ENCODE measurements around the gene PCYT2. TPM values are rescaled to one million over a fixed set of nuclear protein-coding genes. Genes with fewer than 3 reads are reported as not detected.

Gene PCYT2
- total RNA-seq, 1 experiment from 2014 or later: 31.4 TPM

DNA sequence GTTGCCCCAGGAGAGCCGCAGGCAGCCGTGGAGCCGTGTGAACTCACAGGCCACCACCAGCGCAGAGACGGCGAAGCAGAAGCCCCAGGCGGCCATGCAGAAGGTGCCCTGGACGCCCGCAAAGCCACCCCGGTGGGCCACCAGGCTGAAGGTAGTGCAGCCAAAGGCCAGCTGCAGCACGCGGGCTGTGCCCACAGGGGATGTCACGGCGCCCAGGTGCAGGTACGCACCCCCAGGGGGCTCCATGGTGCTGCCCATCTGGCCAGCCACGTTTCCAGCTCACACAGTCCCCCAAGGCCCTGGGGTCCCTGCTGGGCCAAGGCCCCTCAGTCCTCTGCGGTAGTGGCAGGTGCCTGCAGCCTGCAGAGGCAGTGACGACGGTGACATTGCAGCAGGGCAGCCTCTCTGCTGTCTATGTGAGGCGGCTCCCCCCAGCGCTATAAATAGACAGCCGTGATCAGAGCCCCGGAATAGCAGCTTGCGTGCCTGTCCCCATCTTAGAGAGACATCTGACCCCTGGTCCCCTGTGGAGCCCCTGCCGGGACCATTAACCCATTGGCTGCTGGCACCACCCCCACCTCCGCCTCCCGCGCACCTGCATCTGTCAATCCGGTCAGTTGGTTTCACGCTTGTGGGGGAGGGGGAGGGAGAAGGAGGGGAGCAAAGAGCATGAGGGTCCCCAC, 30.4 kb upstream of the PCYT2 start:
- DNase-seq (ENCODE audit: low spot score) (peak; percentile 68), ATAC-seq (peak; percentile 16)
- H3K27me3 Mint-ChIP-seq (ENCODE audit: low read depth): peaks cover 23% of the 10 kb centered on the region
- H3K9me3 Mint-ChIP-seq: no peaks in the 10 kb centered on the region
- 0 out of 2 replicates have a peak, but pooled peaks have one; percentile 18 for TF ChIP-seq ZNF423 (CRISPR knock-in tag; IDR thresholded peaks at IDR 0.05)
- TF ChIP-seq ZNF317 (CRISPR knock-in tag; IDR thresholded peaks at IDR 0.05; ENCODE audit: borderline replicate concordance, low read depth): no peak
- POLR2A ChIA-PET: no interaction called here
- no peaks in the 10 kb centered on the region for H3K36me3 Mint-ChIP-seq
- CTCF ChIA-PET: interaction anchor here (1.0 to 3.2 kb wide), 5 partner anchors 14 to 81 kb away, joined by 3 to 16 read pairs (median 4); partner anchors contain the start of genes CENPX and MAFG
- peak overlapping the region; percentile 22 for H3K4me3 Mint-ChIP-seq
- H3K4me1 Mint-ChIP-seq: peaks cover 12% of the 10 kb centered on the region; the same call in 1 of the 2 replicates
- no peak overlapping the region for H3K27ac Mint-ChIP-seq

DNA sequence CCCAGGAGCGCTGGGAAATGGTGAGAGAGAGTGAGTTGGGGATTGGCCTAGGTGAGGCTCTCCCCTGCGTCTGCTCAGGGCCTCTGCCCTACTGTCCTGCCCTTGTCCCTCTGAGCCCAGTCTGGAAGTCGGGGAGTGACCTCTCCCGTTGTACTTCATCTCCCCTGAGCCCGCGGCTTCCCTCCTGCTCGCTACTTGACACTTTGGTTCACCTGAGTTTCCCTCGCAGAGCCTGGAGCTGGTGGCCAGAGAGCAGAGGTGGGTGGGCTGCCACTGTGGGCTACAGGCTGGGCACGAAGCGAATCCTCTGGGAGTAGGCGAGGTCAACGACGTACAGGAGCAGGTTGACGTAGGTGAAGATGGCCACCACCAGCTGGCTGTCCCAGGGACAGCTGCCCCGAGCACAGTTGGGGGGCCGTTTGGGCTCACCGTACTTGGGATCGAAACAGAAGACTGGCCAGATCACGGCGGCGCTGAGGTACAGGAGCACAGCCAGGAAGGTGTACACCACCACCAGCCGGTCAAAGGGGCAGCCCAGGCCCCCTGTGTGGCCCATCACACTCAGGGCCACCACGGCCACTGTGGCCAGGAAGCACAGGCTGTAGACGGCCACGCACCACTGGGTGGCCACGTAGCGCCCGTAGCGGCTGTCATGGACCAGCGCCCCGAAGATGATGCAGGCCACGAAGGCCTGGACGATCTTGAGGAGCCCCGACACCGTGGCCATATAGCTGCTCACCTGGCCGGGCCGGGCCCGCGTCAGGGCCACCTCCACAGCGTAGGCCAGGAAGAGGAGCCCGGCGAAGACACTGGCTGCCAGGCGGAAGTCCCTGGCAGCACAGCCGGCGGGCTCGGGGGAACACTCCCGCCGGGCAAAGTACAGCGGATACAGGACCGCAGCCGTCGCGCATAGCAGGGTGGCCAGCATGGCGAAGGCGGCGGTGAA, 29.6 kb upstream of the PCYT2 start:
- DNase-seq (ENCODE audit: low spot score): no peak
- no peaks in the 10 kb centered on the region for H3K9me3 Mint-ChIP-seq
- peaks cover 23% of the 10 kb centered on the region for H3K27me3 Mint-ChIP-seq (ENCODE audit: low read depth)
- H3K27ac Mint-ChIP-seq: no peak overlapping the region
- peaks cover 20% of the 10 kb centered on the region for H3K4me1 Mint-ChIP-seq
- TF ChIP-seq IRF2 (CRISPR knock-in tag; IDR thresholded peaks at IDR 0.05; ENCODE audit: borderline replicate concordance, low read depth) (no peak), RELA (CRISPR knock-in tag; IDR thresholded peaks at IDR 0.05; ENCODE audit: borderline replicate concordance) (no peak), ATF1 (CRISPR knock-in tag; IDR thresholded peaks at IDR 0.05) (no peak), CBFB (CRISPR knock-in tag; IDR thresholded peaks at IDR 0.05; ENCODE audit: low read depth) (no peak), GABPB1 (CRISPR knock-in tag; IDR thresholded peaks at IDR 0.05) (no peak), TCF7 (CRISPR knock-in tag; IDR thresholded peaks at IDR 0.05; ENCODE audit: low read depth) (no peak), GRHL2 (CRISPR knock-in tag; IDR thresholded peaks at IDR 0.05; ENCODE audit: insufficient replicate concordance, severe bottlenecking) (no peak), ZNF396 (CRISPR knock-in tag; IDR thresholded peaks at IDR 0.05; ENCODE audit: borderline replicate concordance) (no peak), ESRRA (CRISPR knock-in tag; IDR thresholded peaks at IDR 0.05; ENCODE audit: borderline replicate concordance) (no peak), PRRX2 (CRISPR knock-in tag; IDR thresholded peaks at IDR 0.05) (no peak), ELF4 (CRISPR knock-in tag; IDR thresholded peaks at IDR 0.05; ENCODE audit: low read depth) (no peak), TP53 (CRISPR knock-in tag; IDR thresholded peaks at IDR 0.05) (no peak), FOXJ3 (CRISPR knock-in tag; IDR thresholded peaks at IDR 0.05; ENCODE audit: borderline replicate concordance) (no peak), EMX1 (CRISPR knock-in tag; IDR thresholded peaks at IDR 0.05) (no peak), NFATC4 (CRISPR knock-in tag; IDR thresholded peaks at IDR 0.05) (no peak)
- TF ChIP-seq, protein P1, sequence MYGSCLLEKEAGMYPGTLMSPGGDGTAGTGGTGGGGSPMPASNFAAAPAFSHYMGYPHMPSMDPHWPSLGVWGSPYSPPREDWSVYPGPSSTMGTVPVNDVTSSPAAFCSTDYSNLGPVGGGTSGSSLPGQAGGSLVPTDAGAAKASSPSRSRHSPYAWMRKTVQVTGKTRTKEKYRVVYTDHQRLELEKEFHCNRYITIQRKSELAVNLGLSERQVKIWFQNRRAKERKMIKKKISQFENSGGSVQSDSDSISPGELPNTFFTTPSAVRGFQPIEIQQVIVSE (CRISPR knock-in tag; IDR thresholded peaks at IDR 0.05; ENCODE audit: borderline replicate concordance): no peak
- TF ChIP-seq, protein P2, sequence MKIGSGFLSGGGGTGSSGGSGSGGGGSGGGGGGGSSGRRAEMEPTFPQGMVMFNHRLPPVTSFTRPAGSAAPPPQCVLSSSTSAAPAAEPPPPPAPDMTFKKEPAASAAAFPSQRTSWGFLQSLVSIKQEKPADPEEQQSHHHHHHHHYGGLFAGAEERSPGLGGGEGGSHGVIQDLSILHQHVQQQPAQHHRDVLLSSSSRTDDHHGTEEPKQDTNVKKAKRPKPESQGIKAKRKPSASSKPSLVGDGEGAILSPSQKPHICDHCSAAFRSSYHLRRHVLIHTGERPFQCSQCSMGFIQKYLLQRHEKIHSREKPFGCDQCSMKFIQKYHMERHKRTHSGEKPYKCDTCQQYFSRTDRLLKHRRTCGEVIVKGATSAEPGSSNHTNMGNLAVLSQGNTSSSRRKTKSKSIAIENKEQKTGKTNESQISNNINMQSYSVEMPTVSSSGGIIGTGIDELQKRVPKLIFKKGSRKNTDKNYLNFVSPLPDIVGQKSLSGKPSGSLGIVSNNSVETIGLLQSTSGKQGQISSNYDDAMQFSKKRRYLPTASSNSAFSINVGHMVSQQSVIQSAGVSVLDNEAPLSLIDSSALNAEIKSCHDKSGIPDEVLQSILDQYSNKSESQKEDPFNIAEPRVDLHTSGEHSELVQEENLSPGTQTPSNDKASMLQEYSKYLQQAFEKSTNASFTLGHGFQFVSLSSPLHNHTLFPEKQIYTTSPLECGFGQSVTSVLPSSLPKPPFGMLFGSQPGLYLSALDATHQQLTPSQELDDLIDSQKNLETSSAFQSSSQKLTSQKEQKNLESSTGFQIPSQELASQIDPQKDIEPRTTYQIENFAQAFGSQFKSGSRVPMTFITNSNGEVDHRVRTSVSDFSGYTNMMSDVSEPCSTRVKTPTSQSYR (CRISPR knock-in tag; IDR thresholded peaks at IDR 0.05): no peak
- TF ChIP-seq, protein P3, sequence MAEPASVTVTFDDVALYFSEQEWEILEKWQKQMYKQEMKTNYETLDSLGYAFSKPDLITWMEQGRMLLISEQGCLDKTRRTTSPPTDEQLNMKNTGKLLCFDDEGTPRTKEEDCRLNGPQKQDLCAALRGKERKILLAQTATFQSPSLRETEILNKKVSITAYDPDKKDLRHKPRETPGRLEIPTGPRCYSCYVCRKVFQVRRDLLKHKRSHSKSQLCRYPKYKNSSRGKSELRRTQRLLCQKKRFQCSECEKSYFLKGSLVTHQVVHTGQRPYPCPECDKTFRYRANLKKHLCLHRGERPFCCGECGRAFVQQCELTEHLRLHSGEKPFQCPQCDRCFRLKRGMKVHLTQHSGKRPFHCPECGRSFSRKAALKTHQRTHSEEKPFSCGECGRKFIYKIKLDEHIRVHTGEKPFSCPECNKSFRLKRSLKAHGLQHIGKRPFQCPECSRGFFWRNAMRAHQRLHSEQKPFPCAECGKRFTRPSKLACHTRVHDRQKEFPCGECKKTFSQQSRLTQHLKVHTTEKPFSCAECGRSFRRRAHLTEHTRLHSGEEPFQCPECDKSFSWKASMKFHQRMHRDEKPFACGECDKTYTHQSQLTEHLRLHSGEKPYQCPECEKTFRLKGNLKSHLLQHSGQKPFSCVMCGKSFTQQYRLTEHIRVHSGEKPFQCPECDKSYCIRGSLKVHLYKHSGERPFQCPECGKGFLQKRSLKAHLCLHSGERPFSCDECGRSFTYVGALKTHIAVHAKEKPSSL (CRISPR knock-in tag; conservative IDR thresholded peaks at IDR 0.05): no peak
- TF ChIP-seq, protein P4, sequence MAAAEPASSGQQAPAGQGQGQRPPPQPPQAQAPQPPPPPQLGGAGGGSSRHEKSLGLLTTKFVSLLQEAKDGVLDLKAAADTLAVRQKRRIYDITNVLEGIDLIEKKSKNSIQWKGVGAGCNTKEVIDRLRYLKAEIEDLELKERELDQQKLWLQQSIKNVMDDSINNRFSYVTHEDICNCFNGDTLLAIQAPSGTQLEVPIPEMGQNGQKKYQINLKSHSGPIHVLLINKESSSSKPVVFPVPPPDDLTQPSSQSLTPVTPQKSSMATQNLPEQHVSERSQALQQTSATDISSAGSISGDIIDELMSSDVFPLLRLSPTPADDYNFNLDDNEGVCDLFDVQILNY (CRISPR knock-in tag; IDR thresholded peaks at IDR 0.05): no peak
- ChIA-PET CTCF (interaction anchor here (0.6 to 3.2 kb wide), 8 partner anchors 13 to 82 kb away, joined by 3 to 16 read pairs (median 4); partner anchors contain the start of genes CENPX and MAFG), POLR2A (interaction anchor here (1.2 kb wide), 1 partner anchor 9 kb away, joined by 3 read pairs; no protein-coding TSS in a partner anchor)
- ATAC-seq: no peak
- no peaks in the 10 kb centered on the region for H3K36me3 Mint-ChIP-seq
- H3K4me3 Mint-ChIP-seq: no peak overlapping the region
